HG02970 (cell line): Measurements from ENCODE around the gene ATP6V1G2.
"Not testable (repeated sequence)": the region's sequence is repeated elsewhere in the genome, so short reads cannot be mapped to it uniquely, and the experiment has no call there.

ENCODE experiments used
- ATAC-seq: cut with Tn5 transposase; IDR thresholded peaks from one replicate; pipeline ENCODE4 v1.9.1; 2021; ENCODE audit warnings: mild to moderate bottlenecking, moderate library complexity, moderate number of reproducible peaks; ENCODE audit not compliant: unreplicated experiment, low FRiP score

Gene ATP6V1G2

GRCh38 chr6:31546339-31546957 is at the start of gene ATP6V1G2:
Gene ATP6V1G2, minus strand, starts transcription at chr6:31546608. Its CDS starts 49 bp downstream, at chr6:31546559.
- peak; percentile 56 for ATAC-seq

- ATAC-seq: no peak
Observed at GRCh38 chr6:31592396-31592771, 46.0 kb upstream of the ATP6V1G2 start.

DNA sequence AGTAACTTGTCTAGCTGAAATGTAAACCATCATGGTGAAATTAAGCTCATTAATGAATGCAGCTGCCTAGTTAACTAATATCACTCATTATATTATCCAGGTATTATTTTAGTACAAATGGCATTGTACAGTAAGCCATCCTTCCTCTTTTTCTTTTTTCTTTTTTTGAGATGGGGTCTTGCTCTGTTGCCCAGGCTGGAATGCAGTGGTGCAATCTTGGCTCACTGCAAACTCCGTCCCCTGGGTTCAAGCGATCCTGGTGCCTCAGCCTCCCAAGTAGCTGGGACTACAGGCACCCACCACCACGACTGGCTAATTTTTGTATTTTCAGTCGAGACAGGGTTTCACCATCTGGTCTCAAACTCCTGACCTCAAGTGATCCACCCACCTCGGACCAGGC is 44.3 kb upstream of the ATP6V1G2 start:
- not testable (repeated sequence) for ATAC-seq

DNA sequence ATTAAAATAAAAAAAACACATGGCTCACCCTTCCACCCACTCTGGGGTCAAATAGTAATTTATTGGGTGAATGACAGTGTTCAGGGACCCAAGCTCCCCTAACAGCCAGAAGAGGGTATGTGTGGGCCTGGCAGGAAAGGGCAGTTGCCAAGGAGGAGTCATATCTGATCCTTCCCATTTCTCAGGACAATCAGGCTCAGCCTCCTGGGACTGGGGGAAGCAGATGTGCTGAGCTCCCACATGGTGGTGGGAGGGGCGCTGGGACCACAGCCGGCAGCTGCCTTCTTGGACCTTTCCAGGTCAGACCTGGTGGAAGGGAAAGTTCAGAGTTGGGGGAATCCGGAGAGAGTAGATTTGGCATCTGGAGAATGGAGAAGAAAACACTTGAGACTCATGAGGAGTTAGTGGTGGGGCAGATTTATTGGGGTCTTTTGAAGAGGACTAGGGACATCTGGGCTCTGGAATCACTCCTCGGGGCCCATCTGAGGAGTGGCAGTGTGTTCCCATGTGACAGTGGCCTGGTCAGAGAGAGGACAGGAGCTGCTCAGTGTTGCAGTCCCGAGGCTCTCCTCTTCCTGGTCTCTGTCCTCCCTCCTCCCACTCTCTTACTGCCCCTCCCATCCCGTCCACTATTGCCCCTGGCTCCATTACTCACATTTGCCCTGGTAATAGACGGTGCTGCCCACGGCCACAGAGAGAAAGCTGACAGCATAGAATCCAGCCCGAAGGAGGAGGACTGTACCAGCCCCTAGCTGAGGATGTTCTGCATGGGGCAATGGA is 42.7 kb upstream of the ATP6V1G2 start:
- ATAC-seq: no peak

- no peak for ATAC-seq
Observed at GRCh38 chr6:31587791-31588777, 41.7 kb upstream of the ATP6V1G2 start.

DNA sequence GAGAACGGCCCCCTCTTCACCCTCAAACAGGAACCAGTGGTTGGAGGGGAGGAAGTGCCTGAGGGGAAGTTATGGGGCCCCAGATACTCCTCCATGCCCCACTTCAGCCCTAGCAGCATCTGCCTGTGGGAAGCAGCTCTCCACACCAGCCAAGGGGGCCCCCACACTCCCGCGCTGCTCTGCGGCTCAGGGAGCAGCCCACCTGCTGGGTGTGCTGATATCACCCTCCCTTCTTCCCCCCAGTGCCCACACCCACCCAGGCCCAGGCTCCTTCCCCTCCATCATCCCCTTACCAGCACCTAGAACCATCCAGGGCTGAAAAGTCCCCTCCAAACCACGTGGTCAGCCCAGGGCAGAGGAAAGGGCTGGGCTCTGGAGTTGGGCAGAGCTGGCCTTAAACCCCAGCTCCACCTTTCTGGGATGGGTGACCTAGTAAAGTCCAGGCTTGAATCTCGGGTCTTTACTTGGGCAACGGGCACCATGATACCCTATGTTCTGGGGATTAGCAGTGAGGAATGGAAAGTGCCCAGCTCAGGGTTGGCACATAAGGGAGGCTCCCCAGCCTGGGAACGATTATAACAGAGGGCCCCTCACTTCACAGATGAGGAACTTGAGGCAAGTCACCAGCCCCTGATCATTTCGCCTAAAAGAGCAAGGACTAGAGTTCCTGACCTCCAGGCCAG is 40.3 kb upstream of the ATP6V1G2 start:
- no peak for ATAC-seq

GRCh38 chr6:31586008-31586407 is 39.6 kb upstream of the ATP6V1G2 start, which contains the start of gene LST1:
Gene LST1, plus strand, starts transcription at chr6:31586277. Its CDS starts 1,023 bp downstream, at chr6:31587300.
- ATAC-seq: no peak

GRCh38 chr6:31585491-31585890 is 39.1 kb upstream of the ATP6V1G2 start:
- ATAC-seq: no peak

GRCh38 chr6:31582230-31582643 is 35.8 kb upstream of the ATP6V1G2 start, which contains the start of gene LTB:
Gene LTB, minus strand, starts transcription at chr6:31582424. Its CDS starts 7 bp downstream, at chr6:31582417.
- ATAC-seq: no peak

DNA sequence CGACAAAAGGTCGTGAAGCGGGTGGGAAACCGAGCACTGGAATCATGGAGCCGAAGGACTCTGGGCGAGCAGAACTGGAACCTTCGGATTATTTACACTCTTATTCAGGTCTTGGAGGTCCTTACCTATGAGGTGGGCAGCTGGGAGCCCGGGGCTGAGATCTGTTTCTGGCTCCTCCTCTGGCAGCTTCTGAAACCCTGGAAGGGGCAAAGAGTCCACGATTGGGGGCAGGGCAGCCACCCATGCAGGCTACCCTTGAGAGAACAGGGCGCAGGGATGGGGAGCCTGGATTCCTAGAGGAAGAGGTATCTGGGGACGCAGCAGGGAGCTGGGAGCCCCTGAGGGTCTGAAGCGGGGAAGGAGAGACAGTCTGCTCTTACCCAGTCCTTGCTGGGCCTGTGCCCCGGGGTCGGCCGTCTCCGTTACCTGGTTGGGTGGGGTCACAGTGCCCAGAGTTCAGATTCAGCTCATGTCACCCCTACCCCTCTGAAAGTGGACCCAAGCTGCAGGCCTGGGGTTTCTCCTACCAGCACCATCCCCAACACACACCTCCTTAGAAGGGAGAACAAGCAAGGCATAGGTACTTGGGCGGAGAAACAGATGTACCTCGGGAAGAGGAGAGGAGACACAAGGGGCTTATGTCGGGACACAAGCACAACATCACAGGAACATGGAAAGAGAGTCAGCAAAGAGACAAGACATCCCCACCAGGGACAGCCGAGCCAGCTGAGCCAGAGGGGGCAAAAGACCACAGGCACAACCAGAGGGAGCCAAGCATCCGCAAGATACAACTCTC is 35.2 kb upstream of the ATP6V1G2 start:
- no peak for ATAC-seq

- peak; percentile 42 for ATAC-seq
Observed at GRCh38 chr6:31580807-31581433, 34.5 kb upstream of the ATP6V1G2 start.

GRCh38 chr6:31580438-31580740 is 34.0 kb upstream of the ATP6V1G2 start:
- no peak for ATAC-seq

DNA sequence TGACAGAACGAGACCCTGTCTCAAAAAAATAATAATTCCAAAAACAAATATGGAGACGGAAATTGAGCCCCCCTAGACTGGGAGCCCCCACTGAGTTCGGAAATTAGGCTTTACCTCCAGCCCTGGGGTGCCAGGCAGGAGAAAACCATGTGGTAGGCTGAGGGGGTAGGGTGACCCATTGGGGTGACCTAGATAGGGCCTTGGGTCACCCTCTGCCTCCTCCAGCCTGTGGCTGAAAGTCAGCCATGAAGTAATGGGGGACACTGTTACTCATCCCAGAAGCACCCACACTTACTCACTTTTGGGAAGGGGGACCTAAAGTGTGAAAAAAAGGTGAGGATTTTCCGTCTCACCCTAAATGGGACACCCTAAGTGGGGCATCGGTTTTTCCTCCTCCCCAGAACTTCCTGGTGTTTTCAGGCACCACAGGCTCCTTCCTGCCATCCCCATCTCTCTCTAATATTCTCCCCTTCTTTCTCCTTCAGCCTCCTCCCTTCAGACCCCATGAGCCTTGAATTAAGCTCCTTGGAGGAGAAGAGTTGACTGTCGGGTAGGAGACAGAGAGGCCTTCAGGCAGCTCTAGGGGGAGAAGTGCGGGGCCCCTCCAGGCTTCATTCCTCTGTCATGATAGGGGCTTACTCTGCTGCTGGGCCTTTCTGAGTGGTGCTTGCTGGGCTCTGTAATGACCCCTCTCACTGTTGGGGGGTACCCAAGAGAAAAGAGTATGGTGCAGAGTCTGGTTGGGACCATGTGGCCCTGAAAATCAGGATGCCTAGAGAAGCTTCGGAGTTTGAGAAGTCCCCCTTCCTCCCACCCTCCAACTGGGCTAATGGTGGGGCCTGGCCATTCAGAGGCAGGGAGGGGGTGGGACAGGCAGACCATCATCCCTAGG is 33.4 kb upstream of the ATP6V1G2 start:
- no peak for ATAC-seq

GRCh38 chr6:31579119-31579505 is 32.7 kb upstream of the ATP6V1G2 start:
- no peak for ATAC-seq

DNA sequence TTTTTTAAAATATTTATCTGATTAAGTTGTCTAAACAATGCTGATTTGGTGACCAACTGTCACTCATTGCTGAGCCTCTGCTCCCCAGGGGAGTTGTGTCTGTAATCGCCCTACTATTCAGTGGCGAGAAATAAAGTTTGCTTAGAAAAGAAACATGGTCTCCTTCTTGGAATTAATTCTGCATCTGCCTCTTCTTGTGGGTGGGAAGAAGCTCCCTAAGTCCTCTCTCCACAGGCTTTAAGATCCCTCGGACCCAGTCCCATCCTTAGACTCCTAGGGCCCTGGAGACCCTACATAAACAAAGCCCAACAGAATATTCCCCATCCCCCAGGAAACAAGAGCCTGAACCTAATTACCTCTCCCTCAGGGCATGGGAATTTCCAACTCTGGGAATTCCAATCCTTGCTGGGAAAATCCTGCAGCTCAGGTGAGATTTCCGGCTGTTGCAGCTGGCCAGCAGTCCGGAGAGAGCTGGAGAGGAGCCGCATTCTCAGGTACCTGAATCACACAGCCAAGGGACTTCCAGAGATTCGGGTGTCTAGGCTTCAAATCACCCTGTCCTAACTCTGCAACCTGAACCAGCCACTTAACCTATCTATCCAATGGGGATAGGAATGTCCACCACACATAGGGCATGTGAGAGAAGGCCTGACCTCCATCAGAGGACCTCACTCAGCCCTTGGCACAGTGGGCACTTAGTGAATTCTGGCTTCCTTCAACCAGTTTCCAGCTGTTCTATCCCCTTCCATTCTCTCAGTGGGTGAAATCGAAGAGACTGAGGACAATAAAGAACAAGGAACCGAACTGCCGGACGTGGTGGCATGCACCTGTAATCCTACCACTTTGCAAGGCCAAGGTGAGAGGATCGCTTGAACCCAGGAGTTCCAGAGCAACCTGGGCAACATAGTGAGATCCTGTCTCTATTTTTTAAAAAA is 32.0 kb upstream of the ATP6V1G2 start:
- no peak for ATAC-seq

DNA sequence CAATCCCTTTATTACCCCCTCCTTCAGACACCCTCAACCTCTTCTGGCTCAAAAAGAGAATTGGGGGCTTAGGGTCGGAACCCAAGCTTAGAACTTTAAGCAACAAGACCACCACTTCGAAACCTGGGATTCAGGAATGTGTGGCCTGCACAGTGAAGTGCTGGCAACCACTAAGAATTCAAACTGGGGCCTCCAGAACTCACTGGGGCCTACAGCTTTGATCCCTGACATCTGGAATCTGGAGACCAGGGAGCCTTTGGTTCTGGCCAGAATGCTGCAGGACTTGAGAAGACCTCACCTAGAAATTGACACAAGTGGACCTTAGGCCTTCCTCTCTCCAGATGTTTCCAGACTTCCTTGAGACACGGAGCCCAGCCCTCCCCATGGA is 31.2 kb upstream of the ATP6V1G2 start:
- no peak for ATAC-seq
